Measurements from ENCODE around the gene RHCG.

RHCG gene

GRCh38 chr15:89530976-89531375 lies 34.6 kb upstream of the RHCG start:
- DNase-seq (ENCODE audit: low read depth), result no peak
- H3K4me3 ChIP-seq (ENCODE audit: low read length), result no peak overlapping the region
- no peak for TF ChIP-seq CTCF (IDR thresholded peaks at IDR 0.05; ENCODE audit: insufficient read depth, low read depth, low read length, missing control alignments)

GRCh38 chr15:89528757-89529352 lies 32.5 kb upstream of the RHCG start:
- no peak for DNase-seq (ENCODE audit: low read depth)
- no peak overlapping the region for H3K4me3 ChIP-seq (ENCODE audit: low read length)

GRCh38 chr15:89526601-89527441 lies 30.4 kb upstream of the RHCG start:
- no peak for TF ChIP-seq CTCF (IDR thresholded peaks at IDR 0.05; ENCODE audit: insufficient read depth, low read depth, low read length, missing control alignments)
- no peak overlapping the region for H3K4me3 ChIP-seq (ENCODE audit: low read length)
- no peak for DNase-seq (ENCODE audit: low read depth)

More at GRCh38 chr15:89528757-89529352, 32.5 kb upstream of the RHCG start:
- no peak for TF ChIP-seq CTCF (IDR thresholded peaks at IDR 0.05; ENCODE audit: insufficient read depth, low read depth, low read length, missing control alignments)

- DNase-seq (ENCODE audit: low read depth), result no peak
- TF ChIP-seq CTCF (IDR thresholded peaks at IDR 0.05; ENCODE audit: insufficient read depth, low read depth, low read length, missing control alignments), result no peak
- H3K4me3 ChIP-seq (ENCODE audit: low read length), result no peak overlapping the region
Measured at GRCh38 chr15:89526181-89526580, 29.8 kb upstream of the RHCG start.

GRCh38 chr15:89524184-89524583 lies 27.8 kb upstream of the RHCG start:
- no peak for TF ChIP-seq CTCF (IDR thresholded peaks at IDR 0.05; ENCODE audit: insufficient read depth, low read depth, low read length, missing control alignments)
- DNase-seq (ENCODE audit: low read depth), result no peak
- H3K4me3 ChIP-seq (ENCODE audit: low read length), result no peak overlapping the region

- no peak for DNase-seq (ENCODE audit: low read depth)
- H3K4me3 ChIP-seq (ENCODE audit: low read length), result no peak overlapping the region
- no peak for TF ChIP-seq CTCF (IDR thresholded peaks at IDR 0.05; ENCODE audit: insufficient read depth, low read depth, low read length, missing control alignments)
Measured at GRCh38 chr15:89523101-89523500, 26.7 kb upstream of the RHCG start.

All from epithelial cell of esophagus (primary cell).